Activated T-cell treated with anti-CD3 and anti-CD28 coated beads, Interleukin-2, amount 50 U/mL, for 24 hours (primary cell): ENCODE results near the gene SCAP.
A peak's percentile ranks its signal among the peaks of the same experiment; 100 is the strongest.
"Not testable (repeated sequence)": the region's sequence is repeated elsewhere in the genome, so short reads cannot be mapped to it uniquely, and the experiment has no call there.

Source experiments
- DNase-seq: peaks from one replicate; pipeline ENCODE4 v3.0.0-alpha.2; 2020
- H3K27ac Mint-ChIP-seq: 2 replicates; pipeline ENCODE4 v1.8.0; 2020; ENCODE audit warnings: mild to moderate bottlenecking, mixed read lengths
- H3K27me3 Mint-ChIP-seq: 2 replicates; pipeline ENCODE4 v1.8.0; 2020; ENCODE audit warnings: mixed read lengths
- H3K36me3 Mint-ChIP-seq: 2 replicates; pipeline ENCODE4 v1.8.0; 2020; ENCODE audit warnings: low read depth, mixed read lengths
- H3K4me1 Mint-ChIP-seq: 2 replicates; pipeline ENCODE4 v1.8.0; 2020; ENCODE audit warnings: low read depth, mixed read lengths
- H3K4me3 Mint-ChIP-seq: 2 replicates; pipeline ENCODE4 v1.8.0; 2020; ENCODE audit warnings: mild to moderate bottlenecking, moderate library complexity, mixed read lengths
- H3K9me3 Mint-ChIP-seq: 2 replicates; pipeline ENCODE4 v1.8.0; 2020; ENCODE audit warnings: mixed read lengths

SCAP gene

DNA sequence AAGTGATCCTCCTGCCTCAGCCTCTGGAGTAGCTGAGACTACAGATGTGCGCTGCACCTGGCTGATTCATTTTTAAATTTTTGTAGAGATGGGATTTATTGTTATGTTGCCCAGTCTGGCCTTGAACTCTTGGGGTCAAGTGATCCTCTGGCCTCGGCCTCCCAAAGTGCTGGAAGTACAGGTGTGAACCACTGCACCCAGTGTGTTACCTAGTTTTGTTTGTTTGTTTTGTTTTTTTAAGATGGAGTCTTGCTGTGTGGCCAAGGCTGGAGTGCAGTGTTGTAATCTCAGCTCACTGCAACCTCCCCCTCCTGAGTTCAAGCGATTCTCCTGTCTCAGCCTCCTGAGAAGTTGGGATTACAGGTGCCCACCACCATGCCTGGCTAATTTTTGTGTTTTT is 82.8 kb downstream of the SCAP start:
- Mint-ChIP-seq H3K9me3 (no peaks in the 10 kb centered on the region), H3K27me3 (no peaks in the 10 kb centered on the region), H3K27ac (peak overlapping the region; percentile 19), H3K4me1 (peaks cover 39% of the 10 kb centered on the region), H3K4me3 (no peak overlapping the region), H3K36me3 (peaks cover 54% of the 10 kb centered on the region)
- DNase-seq = no peak

DNA sequence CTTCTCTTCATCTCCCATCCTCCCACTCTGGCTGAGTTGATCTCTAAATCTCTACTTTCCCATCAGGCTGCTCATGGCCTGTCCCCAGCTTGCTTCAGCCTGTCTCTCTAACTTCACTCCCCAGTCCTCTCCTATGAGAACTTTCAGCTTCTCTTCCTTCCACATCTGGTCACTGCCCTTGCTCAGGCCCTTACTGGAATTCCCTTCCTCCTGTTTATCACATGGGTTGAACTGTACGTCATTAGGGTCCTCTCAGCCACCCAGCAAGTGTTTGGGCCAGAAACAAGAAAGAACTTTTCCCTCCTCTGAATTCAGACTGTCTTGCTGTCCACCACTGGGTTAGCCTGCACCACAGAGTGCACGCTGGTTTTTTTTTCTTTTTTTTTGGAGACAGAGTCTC is 89.9 kb downstream of the SCAP start:
- Mint-ChIP-seq H3K4me1 (peaks cover 51% of the 10 kb centered on the region), H3K27ac (peak overlapping the region; percentile 64), H3K36me3 (peaks cover 59% of the 10 kb centered on the region), H3K4me3 (no peak overlapping the region), H3K9me3 (no peaks in the 10 kb centered on the region), H3K27me3 (no peaks in the 10 kb centered on the region)
- no peak for DNase-seq

DNA sequence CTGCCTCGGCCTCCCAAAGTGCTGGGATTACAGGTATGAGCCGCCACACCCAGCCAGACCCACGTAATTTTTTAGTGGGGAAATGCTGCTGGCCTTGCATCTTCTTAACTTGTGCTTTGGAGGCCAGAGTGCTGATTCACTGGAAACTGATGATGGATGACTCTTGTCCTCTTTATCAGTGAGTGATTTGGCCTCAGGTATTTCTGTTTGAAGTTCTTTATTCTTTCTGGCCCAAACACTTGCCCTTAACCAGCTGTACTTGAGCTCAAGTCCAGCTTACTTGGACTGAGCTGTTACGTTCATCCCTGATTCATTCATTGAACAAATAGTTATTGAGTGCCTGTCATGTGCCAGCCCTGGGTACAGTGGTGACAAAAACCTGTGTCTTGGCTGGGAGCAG is 90.7 kb downstream of the SCAP start:
- H3K4me1 Mint-ChIP-seq = peaks cover 52% of the 10 kb centered on the region
- no peaks in the 10 kb centered on the region for H3K27me3 Mint-ChIP-seq
- H3K36me3 Mint-ChIP-seq = peaks cover 59% of the 10 kb centered on the region
- no peak overlapping the region for H3K4me3 Mint-ChIP-seq
- no peak for DNase-seq
- no peaks in the 10 kb centered on the region for H3K9me3 Mint-ChIP-seq
- no peak overlapping the region for H3K27ac Mint-ChIP-seq

DNA sequence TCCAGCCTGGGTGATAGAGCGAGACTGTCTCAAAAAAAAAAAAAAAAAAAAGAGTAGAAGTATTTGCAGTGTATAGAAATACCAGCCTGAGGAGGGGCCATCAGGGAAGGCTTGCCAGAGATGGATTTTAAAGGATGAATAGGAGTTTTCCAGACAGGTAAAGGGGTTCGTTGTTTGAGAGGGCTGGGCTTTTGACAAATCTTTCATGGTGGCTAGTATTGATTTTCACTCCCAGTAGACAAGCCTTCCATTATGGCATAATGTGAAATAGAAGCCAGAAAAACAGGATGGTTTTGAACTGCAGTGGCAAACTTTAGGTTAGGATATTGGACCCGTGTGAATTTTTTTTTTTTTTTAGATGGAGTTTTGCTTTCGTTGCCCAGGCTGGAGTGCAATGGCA is 91.3 kb downstream of the SCAP start:
- H3K9me3 Mint-ChIP-seq = no peaks in the 10 kb centered on the region
- peaks cover 58% of the 10 kb centered on the region for H3K4me1 Mint-ChIP-seq
- H3K27me3 Mint-ChIP-seq = no peaks in the 10 kb centered on the region
- no peak overlapping the region for H3K27ac Mint-ChIP-seq
- H3K36me3 Mint-ChIP-seq = peaks cover 62% of the 10 kb centered on the region
- no peak for DNase-seq
- no peak overlapping the region for H3K4me3 Mint-ChIP-seq

DNA sequence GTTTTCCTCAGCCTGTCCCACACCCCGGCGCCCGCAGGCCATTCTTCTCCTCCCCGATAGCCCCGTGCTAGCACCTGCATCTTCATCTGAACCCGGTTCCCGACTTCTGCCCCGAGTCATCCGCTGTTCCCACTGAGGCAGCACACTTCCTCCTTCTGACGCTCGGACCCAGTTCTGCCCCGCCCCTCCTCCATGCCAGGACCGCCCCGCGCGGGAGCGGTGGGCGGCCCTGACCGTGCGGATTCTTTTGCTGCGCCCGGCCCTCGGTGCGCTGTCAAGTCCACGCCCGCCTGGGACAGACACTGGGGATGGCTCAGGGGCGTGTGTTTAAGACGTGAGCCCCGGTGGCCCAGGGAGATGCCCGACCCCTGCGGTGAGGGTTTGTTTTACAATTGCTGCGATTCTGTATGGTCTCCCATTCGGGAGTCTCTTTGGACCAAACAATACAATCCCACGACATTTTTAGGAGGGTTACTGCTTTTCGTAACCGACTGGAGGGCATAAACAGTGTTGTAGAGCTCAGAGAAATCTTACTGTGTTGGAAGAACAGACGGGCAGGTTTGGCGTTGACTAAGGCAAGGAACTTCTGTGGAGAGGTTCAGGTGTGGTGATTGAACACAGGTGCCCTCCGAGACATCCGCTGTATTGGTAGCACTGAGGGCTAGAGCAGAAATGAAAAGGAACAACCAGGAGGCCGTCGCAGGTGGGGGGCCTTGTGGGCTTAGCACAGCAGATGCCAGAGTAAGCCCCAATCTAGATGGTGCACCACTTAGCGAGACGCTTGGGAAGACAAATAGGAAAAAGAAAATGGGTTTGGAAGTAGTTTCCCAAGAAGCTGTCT is 94.2 kb downstream of the SCAP start:
- Mint-ChIP-seq H3K4me1 (peaks cover 51% of the 10 kb centered on the region), H3K27me3 (no peaks in the 10 kb centered on the region), H3K9me3 (no peaks in the 10 kb centered on the region), H3K4me3 (peak overlapping the region; percentile 100), H3K36me3 (peaks cover 45% of the 10 kb centered on the region), H3K27ac (peak overlapping the region; percentile 100)
- DNase-seq = peak; percentile 84

DNA sequence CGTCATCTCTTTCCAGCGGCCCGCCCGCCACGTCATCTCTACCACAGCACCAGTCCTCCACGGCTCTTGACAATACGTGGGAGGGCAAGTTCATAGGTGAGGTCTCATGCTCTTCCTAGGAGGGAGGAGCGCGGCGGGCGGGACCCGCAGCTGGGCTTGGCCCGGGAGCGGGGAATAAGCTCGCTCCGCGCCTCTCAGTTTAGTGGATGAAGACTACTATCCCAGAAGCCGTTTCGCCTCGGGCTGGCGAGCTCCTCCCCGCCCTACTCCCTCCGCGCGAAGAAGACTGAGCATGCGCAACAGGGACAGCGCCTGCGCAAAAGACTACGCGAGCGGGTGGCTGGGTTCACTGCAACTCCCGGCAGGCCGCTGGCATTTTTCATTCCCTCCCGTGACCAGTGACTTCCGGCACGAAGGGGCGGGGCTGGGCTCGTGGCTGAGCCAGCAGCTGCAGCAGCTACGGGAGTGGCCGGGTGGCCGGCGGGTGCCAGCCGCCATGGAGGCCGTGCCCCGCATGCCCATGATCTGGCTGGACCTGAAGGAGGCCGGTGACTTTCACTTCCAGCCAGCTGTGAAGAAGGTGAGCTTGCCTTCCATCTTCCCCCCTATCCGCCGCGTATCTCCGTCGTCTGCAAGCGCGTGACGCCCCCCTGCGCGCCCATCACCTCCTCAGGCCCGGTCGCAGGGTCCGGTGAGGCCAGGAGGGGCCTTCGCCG is 95.0 kb downstream of the SCAP start, which contains the start of gene PTPN23:
Gene PTPN23, plus strand, starts transcription at position 421 of the 716 bp plus-strand sequence. Its CDS starts 76 bp downstream, at position 497.
- peak; percentile 99 for DNase-seq
- Mint-ChIP-seq H3K9me3 (no peaks in the 10 kb centered on the region), H3K4me1 (peaks cover 45% of the 10 kb centered on the region), H3K27me3 (no peaks in the 10 kb centered on the region), H3K27ac (peak within 1 kb of the TSS; percentile 100), H3K4me3 (peak within 1 kb of the TSS; percentile 100), H3K36me3 (peaks cover 37% of the 10 kb centered on the region)

DNA sequence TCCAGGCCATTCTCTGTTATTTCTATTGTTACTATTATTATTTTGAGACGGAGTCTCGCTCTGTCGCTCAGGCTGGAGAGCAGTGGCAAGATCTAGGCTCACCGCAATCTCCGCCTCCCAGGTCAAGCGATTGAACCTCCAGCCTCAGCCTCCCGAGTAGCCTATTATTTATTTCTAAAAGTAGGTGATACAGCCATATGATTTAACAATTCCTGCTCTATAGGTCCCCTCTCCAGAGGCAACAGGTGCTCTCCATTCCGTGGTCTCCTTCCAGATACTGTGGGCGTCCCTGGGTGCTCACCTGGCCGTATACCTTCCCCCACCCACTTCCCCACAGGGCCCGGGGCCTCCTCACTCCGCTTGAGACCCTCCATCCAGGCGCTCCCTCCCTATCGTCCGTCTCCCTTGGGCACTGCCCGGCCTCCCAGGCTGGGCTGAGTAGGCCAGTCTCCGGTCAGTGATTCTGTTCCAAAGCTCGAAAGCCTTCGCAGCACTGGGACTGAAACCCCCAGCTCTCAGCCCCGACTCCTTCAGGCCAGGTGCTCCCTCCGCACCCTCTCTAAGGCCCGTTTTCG is 95.6 kb downstream of the SCAP start:
- Mint-ChIP-seq H3K4me3 (peak overlapping the region; percentile 100), H3K9me3 (no peaks in the 10 kb centered on the region), H3K27me3 (no peaks in the 10 kb centered on the region), H3K36me3 (peaks cover 33% of the 10 kb centered on the region), H3K27ac (peak overlapping the region; percentile 100), H3K4me1 (peaks cover 41% of the 10 kb centered on the region)
- DNase-seq = no peak

DNA sequence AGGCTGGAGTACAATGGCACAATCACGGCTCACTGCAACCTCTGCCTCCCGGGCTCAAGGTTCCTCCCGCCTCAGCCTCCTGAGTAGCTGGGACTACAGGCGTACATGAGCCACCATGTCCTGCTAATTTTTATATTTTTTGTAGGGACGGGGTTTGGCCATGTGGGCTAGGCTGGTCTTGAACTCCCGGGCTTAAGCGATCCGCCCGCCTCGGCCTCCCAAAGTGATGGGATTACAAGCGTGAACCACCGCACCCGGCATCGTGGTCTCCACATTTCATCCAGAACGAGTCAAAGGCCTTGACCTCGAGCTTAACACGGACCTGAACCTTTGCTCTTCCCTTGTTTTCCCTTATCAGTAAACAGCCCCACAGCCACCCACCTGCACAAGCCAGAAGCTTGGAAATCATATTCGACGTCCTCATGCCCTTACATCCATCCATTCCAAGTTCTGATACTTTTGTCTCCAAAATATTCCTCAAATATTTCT is 96.3 kb downstream of the SCAP start:
- peaks cover 29% of the 10 kb centered on the region for H3K36me3 Mint-ChIP-seq
- peak overlapping the region; percentile 100 for H3K27ac Mint-ChIP-seq
- H3K9me3 Mint-ChIP-seq = no peaks in the 10 kb centered on the region
- peak overlapping the region; percentile 100 for H3K4me3 Mint-ChIP-seq
- H3K4me1 Mint-ChIP-seq = peaks cover 36% of the 10 kb centered on the region
- no peaks in the 10 kb centered on the region for H3K27me3 Mint-ChIP-seq
- no peak for DNase-seq

DNA sequence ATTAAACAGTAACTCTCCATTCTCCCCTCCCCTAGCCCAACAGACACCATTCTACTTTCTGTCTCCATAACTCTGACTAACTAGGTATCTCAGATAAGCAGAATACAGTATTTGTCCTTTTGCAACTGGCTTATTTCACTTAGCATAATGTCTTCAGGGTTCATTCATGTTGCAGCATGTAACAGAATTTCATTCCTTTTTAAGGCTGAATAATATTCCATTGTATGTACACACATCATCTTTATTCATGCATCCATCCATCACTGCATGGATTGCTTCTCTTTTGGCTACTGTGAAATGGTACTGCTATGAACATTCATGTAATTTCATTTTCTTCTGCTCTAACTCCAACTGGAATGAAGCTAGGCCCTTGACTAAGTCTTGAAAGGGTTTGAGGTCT is 96.9 kb downstream of the SCAP start:
- Mint-ChIP-seq H3K36me3 (peaks cover 27% of the 10 kb centered on the region), H3K27me3 (no peaks in the 10 kb centered on the region), H3K4me3 (peak overlapping the region; percentile 100), H3K9me3 (no peaks in the 10 kb centered on the region), H3K27ac (no peak overlapping the region), H3K4me1 (peaks cover 34% of the 10 kb centered on the region)
- DNase-seq = no peak

DNA sequence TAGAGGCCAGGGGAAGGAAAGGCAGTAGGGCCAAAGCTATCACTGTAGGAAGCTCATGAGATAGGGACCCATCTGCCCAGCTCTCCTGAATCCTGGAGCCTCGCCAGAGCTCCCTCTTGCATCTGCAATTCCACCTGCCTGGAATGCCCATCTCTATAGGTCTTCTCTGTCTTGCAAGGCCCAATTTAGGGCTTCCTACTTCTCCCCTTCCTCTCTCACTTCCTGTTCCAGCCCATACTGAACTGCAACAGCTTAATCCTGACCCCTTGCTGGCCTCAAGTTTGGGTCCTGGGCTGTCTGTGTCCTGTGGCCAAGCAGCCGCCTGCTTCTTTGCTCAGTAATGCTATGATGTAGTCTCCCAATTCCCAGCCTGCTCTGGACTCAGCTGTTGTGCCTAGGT is 98.6 kb downstream of the SCAP start:
- H3K4me3 Mint-ChIP-seq = no peak overlapping the region
- no peak for DNase-seq
- no peaks in the 10 kb centered on the region for H3K9me3 Mint-ChIP-seq
- no peaks in the 10 kb centered on the region for H3K27me3 Mint-ChIP-seq
- H3K4me1 Mint-ChIP-seq = peaks cover 23% of the 10 kb centered on the region
- peaks cover 18% of the 10 kb centered on the region for H3K36me3 Mint-ChIP-seq
- H3K27ac Mint-ChIP-seq = no peak overlapping the region

DNA sequence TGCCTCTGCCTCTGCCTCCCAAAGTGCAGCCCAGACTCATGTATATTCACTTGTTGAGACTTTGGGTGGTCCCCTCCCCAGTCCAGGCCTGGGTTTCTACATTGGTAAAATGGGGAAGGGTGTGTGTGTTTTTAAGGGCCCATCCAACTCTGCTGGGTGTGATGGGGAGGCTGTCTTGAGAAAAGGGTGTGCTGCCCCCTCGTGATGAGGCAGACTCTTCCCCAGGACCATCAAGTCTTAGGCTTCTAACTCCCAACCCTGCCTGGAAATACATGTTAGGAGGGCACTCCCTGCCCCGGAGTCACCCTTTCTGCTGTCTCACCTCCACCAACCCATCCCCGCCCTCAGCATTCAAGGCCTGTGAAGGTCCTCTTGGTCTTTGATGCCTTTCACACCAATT is 99.3 kb downstream of the SCAP start:
- Mint-ChIP-seq H3K27me3 (no peaks in the 10 kb centered on the region), H3K9me3 (no peaks in the 10 kb centered on the region), H3K27ac (no peak overlapping the region), H3K4me3 (no peak overlapping the region), H3K36me3 (peaks cover 13% of the 10 kb centered on the region), H3K4me1 (peaks cover 16% of the 10 kb centered on the region)
- no peak for DNase-seq

DNA sequence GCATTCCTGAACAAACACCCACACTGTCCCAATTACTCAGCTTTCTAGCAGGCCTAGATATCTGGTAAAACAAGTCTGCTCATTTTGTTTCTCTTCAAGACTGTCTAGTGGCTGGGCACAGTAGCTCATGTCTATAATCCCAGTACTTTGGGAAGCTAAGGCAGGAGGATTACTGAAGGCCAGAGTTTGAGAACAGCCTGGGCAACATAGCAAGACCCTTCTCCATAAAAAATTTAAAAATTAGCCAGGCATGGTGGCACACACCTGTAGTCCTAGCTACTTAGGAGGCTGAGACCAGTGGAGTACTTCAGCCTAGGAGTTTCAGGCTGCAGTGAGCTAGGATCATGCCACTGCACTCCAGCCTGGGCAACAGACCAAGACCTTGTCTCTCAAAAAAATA is 101.2 kb downstream of the SCAP start:
- Mint-ChIP-seq H3K27me3 (no peaks in the 10 kb centered on the region), H3K27ac (no peak overlapping the region)

DNA sequence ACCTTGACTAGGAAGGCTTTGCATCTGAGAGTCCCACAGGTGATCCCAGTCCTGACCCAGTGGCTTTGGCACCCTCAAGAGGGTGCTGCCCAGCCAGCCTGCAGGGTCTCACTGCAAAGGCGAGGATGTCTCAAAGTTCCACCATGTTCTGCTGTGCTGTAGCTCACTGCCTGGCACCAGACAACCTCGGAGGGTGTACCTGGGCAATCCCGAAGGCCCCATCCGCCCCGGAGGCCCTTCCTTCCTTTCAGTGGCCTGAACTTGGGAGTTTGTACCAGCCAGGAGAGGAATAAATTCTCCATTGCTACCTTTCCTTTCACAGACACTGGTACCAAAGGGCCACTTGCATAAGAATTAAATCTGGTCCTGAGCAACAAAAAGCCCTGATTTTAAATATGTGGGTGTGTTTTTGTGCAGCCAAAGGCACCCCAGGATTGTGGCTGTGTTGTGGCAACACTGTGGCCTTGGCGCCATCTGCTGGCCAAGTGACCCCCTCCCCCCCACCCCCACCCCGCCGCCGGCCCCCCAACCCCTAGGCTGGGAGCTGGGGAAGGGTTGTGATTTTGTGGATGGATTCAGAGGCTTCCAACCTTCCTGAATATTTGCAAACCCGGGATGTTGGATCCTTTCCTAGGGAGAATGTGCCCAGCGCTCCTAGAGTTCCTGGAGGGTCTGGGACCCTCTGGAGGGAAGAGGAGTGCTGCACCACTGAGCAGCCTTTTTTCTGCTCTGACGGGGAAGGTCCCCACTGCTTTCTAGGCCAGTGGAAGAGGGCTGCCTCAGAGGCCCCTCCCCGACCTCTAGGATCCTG is 104.6 kb downstream of the SCAP start:
- Mint-ChIP-seq H3K4me1 (no peaks in the 10 kb centered on the region), H3K9me3 (no peaks in the 10 kb centered on the region), H3K36me3 (no peaks in the 10 kb centered on the region), H3K27me3 (no peaks in the 10 kb centered on the region), H3K4me3 (no peak overlapping the region), H3K27ac (no peak overlapping the region)
- peak; percentile 45 for DNase-seq

More for the DNA sequence above, 101.2 kb downstream of the SCAP start:
- Mint-ChIP-seq H3K4me1 (peaks cover 8% of the 10 kb centered on the region), H3K36me3 (no peaks in the 10 kb centered on the region), H3K4me3 (no peak overlapping the region), H3K9me3 (no peaks in the 10 kb centered on the region)
- no peak for DNase-seq

DNA sequence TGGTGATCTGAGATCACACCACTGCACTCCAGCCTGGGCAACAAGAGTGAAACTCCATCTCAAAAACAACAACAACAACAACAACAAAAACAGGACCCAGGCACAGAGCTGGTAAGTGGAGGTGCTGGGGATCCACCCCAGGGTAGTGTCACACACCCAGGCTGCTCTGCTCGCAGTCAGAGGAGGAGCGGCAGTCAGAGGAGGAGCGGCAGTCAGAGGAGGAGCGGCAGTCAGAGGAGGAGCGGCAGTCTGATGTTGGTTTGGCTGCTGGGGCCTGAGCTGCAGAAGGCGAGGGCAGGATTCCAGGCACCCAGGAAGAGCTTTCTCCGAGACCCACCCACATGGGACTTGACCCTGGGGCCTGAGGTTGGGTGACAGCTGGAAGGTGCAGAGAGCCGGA is 105.7 kb downstream of the SCAP start:
- not testable (repeated sequence) for DNase-seq, H3K4me1 Mint-ChIP-seq, H3K27me3 Mint-ChIP-seq, H3K27ac Mint-ChIP-seq, H3K4me3 Mint-ChIP-seq, H3K9me3 Mint-ChIP-seq, H3K36me3 Mint-ChIP-seq
